DMS114 treated with DMSO at 0.1 percent for 48 hours (cell line): ENCODE results near the gene MORC3.

ENCODE experiments used
- DNase-seq: peaks from one replicate; lab custom pipeline; 2025; ENCODE audit not compliant: unreplicated experiment; lab: John Stamatoyannopoulos, UW

The MORC3 gene

DNA sequence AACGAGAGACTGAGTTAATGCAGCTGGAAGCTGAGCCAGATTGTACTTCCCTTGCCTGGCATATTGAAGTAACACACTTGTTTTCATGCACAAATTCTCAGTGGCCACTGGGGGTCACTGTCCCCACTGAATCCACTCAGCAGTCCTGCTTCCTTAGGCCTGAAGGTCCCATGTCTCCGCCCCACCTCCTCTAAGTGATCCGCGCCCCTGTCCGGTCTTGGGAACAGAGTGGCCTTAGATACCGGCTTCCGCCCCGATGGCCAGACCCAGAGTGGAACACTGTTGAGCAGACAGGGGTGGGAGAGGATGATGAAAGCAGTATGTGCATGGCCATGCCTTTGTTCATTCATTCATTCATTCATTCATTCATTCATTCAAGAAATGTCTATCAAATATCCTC, 100.0 kb downstream of the MORC3 start:
- peak; percentile 45 for DNase-seq

- no peak for DNase-seq
Measured at GRCh38 chr21:36420571-36421339, 100.8 kb downstream of the MORC3 start.

DNA sequence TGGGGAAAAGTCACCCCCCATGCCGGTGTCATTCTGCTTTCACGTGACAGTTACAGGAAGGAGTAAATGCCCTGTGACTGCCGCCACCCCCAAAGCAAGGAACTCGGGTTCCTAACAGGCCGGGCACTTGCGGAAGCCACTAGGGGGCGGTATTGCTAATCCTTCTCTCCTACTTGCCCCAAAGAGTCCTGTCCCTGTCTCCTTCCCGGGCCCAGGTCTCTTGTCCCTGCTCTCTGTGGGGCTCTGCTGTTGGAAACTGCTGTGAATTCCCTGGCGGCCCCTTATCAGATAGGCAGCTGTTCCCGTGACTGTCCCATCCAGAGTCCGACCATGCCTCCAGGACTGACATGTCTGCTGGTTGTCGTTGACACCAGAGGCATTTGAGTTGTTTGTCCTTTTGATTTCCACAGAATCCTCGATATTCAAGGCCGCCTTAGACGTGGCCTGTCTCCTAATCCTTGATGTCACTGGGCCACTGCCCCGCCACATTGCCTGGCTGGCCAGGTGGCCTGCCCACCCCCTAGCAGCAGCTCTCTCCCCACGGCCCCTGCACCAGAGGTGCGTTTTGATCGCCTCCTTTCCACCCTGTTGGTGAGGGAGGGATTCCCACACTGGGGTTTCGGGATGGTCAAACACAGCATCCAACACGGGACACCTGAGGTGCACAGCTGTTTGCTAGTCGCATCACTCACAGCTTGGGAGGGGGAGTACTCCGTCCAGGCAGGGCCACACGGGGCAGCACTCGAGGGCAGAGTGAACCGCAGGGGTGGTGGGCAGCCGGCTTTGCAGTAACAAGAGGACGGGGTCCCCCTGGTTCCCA, 102.5 kb downstream of the MORC3 start:
- no peak for DNase-seq

GRCh38 chr21:36423771-36424433, 103.9 kb downstream of the MORC3 start:
- no peak for DNase-seq

- no peak for DNase-seq
Measured at GRCh38 chr21:36424592-36424991, 104.6 kb downstream of the MORC3 start.

GRCh38 chr21:36425286-36425685, 105.3 kb downstream of the MORC3 start:
- no peak for DNase-seq
